OCI-LY7 (cell line): ENCODE results near the gene PCDH9. TPM values are rescaled to one million over a fixed set of nuclear protein-coding genes. Genes with fewer than 3 reads are reported as not detected.

ENCODE experiments used
- BruUV-seq: library from RNA; stranded (reverse); fragments of 400-500 nt; replicated peaks from 2 replicates; lab custom pipeline; 2021; lab: Mats Ljungman, UMichigan
- CTCF ChIA-PET: fragments of 300-600 bp; sonication (Branson Sonifier 250); formaldehyde crosslinking; loops from one replicate; lab custom pipeline; 2022; ENCODE audit warnings: antibody characterized with exemption; ENCODE audit not compliant: unreplicated experiment; lab: Charles Lee
- POLR2A ChIA-PET: fragments of 300-600 bp; sonication (Branson Sonifier 250); formaldehyde crosslinking; loops from one replicate; lab custom pipeline; 2022; ENCODE audit warnings: antibody characterized with exemption; lab: Charles Lee
- DNase-seq: peaks from one replicate; pipeline ENCODE4 v3.0.0-alpha.2; 2015; ENCODE audit warnings: low spot score
- H2AFZ ChIP-seq: fragments of 200-600 bp; sonication (generic), shearing (Covaris generic); 2 replicates; pipeline ENCODE4 v1.6.1; 2014; ENCODE audit warnings: mild to moderate bottlenecking, antibody characterized with exemption, low read length, moderate library complexity
- H3K27ac ChIP-seq: fragments of 200-600 bp; sonication (generic); 2 replicates; pipeline ENCODE4 v1.5.1; 2014; ENCODE audit warnings: mixed run types, low read depth, mild to moderate bottlenecking, moderate library complexity, low read length, inconsistent platforms; ENCODE audit not compliant: poor library complexity, severe bottlenecking
- H3K36me3 ChIP-seq: fragments of 200-600 bp; sonication (generic); 2 replicates; pipeline ENCODE4 v1.6.1; 2014; ENCODE audit warnings: mild to moderate bottlenecking, antibody characterized with exemption, low read length, moderate library complexity, mixed read lengths; ENCODE audit not compliant: insufficient read depth
- H3K4me1 ChIP-seq: fragments of 200-600 bp; sonication (generic); 2 replicates; pipeline ENCODE4 v1.5.1; 2014; ENCODE audit warnings: mild to moderate bottlenecking, low read length; ENCODE audit not compliant: insufficient read depth, poor library complexity, severe bottlenecking
- H3K4me2 ChIP-seq: fragments of 200-600 bp; sonication (generic); 2 replicates; pipeline ENCODE4 v1.6.1; 2014; ENCODE audit warnings: mild to moderate bottlenecking, low read length
- H3K4me3 ChIP-seq: fragments of 200-600 bp; sonication (generic); 2 replicates; pipeline ENCODE4 v1.5.1; 2014; ENCODE audit warnings: mild to moderate bottlenecking, low read depth, low read length; ENCODE audit not compliant: poor library complexity, severe bottlenecking
- H3K79me2 ChIP-seq: fragments of 200-600 bp; sonication (generic); 2 replicates; pipeline ENCODE4 v1.6.1; 2016; ENCODE audit warnings: low read depth, mild to moderate bottlenecking, low read length, moderate library complexity, mixed read lengths; ENCODE audit not compliant: insufficient read depth
- H3K9me2 ChIP-seq: fragments of 200-600 bp; sonication (generic); 2 replicates; pipeline ENCODE4 v1.6.1; 2016; ENCODE audit warnings: mild to moderate bottlenecking, low read length, mixed read lengths; ENCODE audit not compliant: insufficient read depth
- H3K9me3 ChIP-seq: fragments of 200-600 bp; sonication (generic); 2 replicates; pipeline ENCODE4 v1.6.1; 2014; ENCODE audit warnings: mild to moderate bottlenecking, mixed run types, low read length, mixed read lengths
- H4K20me1 ChIP-seq: fragments of 200-600 bp; sonication (generic); 2 replicates; pipeline ENCODE4 v1.6.1; 2014; ENCODE audit warnings: mild to moderate bottlenecking, antibody characterized with exemption, low read length, moderate library complexity, mixed read lengths; ENCODE audit not compliant: insufficient read depth
- CTCF ChIP-seq: fragments of 200-600 bp; sonication (generic); conservative IDR thresholded peaks from 2 replicates; pipeline ENCODE4 v1.5.1; 2014; ENCODE audit warnings: mild to moderate bottlenecking, antibody characterized with exemption, low read length, moderate library complexity, mixed read lengths
- EZH2phosphoT487 ChIP-seq: fragments of 200-600 bp; sonication (generic); IDR thresholded peaks from 2 replicates; pipeline ENCODE4 v1.6.1; 2018; ENCODE audit warnings: low read depth, borderline replicate concordance, mild to moderate bottlenecking, mixed run types, antibody characterized with exemption, low read length, moderate library complexity, mixed read lengths
- intact Hi-C: fragments of 100-400 bp; cut with micrococcal nuclease; formaldehyde crosslinking; loops from one replicate; pipeline ENCODE4 v1.10.0; 2022; ENCODE audit not compliant: unreplicated experiment
- total RNA-seq, 2 experiments: library from RNA; depleted of rRNA in 1 of 2; stranded (reverse); fragments of >200 nt in 1 of 2; shearing (Covaris generic) in 1 of 2; gene quantifications; 2 replicates each; pipeline ENCODE4 v1.2.3, GENCODE V29; 2014 to 2022

The PCDH9 gene
- total RNA-seq, 2 experiments from 2014 or later, result 20.1 to 26.0 TPM

GRCh38 chr13:67152085-67152484 lies 78.1 kb downstream of the PCDH9 start:
- intact Hi-C loops, result no loop called here
- ChIA-PET CTCF (no interaction called here), POLR2A (interaction anchor here (0.6 to 1.4 kb wide), 3 partner anchors 9 to 116 kb away, joined by 3 to 4 read pairs (median 4); no protein-coding TSS in a partner anchor)
- TF ChIP-seq CTCF (no peak), EZH2phosphoT487 (no peak)
- Histone ChIP-seq H3K9me3 (no peaks in the 10 kb centered on the region), H3K27ac (no peak overlapping the region), H3K36me3 (no peaks in the 10 kb centered on the region), H3K9me2 (no peaks in the 10 kb centered on the region), H3K79me2 (no peaks in the 10 kb centered on the region), H3K4me3 (no peak overlapping the region), H3K4me2 (no peak overlapping the region), H2AFZ (peak overlapping the region; percentile 32; the same call in 1 of the 2 replicates), H4K20me1 (no peaks in the 10 kb centered on the region), H3K4me1 (peaks cover 6% of the 10 kb centered on the region)
- no TSS peak for BruUV-seq
- no peak for DNase-seq

- no peaks in the 10 kb centered on the region for H4K20me1 ChIP-seq
- no peaks in the 10 kb centered on the region for H3K9me2 ChIP-seq
- H3K36me3 ChIP-seq, result no peaks in the 10 kb centered on the region
- POLR2A ChIA-PET, result interaction anchor here (0.9 to 1.4 kb wide), 2 partner anchors 9 to 17 kb away, joined by 4 read pairs; no protein-coding TSS in a partner anchor
- CTCF ChIA-PET, result no interaction called here
- H3K4me3 ChIP-seq, result no peak overlapping the region
- H3K9me3 ChIP-seq, result no peaks in the 10 kb centered on the region
- TF ChIP-seq CTCF (no peak), EZH2phosphoT487 (no peak)
- H3K4me1 ChIP-seq, result peaks cover 11% of the 10 kb centered on the region
- H3K4me2 ChIP-seq, result no peak overlapping the region
- H3K27ac ChIP-seq, result no peak overlapping the region
- BruUV-seq, result no TSS peak
- intact Hi-C loops, result no loop called here
- no peak for DNase-seq
- H3K79me2 ChIP-seq, result no peaks in the 10 kb centered on the region
- no peak overlapping the region for H2AFZ ChIP-seq
Measured at GRCh38 chr13:67151652-67152051, 78.5 kb downstream of the PCDH9 start.

GRCh38 chr13:67150608-67151007 lies 79.5 kb downstream of the PCDH9 start:
- peaks cover 12% of the 10 kb centered on the region for H3K4me1 ChIP-seq
- intact Hi-C loops, result no loop called here
- H3K9me2 ChIP-seq, result no peaks in the 10 kb centered on the region
- H2AFZ ChIP-seq, result no peak overlapping the region
- H4K20me1 ChIP-seq, result no peaks in the 10 kb centered on the region
- CTCF ChIA-PET, result no interaction called here
- BruUV-seq, result no TSS peak
- POLR2A ChIA-PET, result interaction anchor here (0.6 to 1.4 kb wide), 2 partner anchors 16 to 456 kb away, joined by 4 read pairs; no protein-coding TSS in a partner anchor
- no peaks in the 10 kb centered on the region for H3K9me3 ChIP-seq
- no peak overlapping the region for H3K27ac ChIP-seq
- no peak for DNase-seq
- no peak overlapping the region for H3K4me3 ChIP-seq
- no peaks in the 10 kb centered on the region for H3K79me2 ChIP-seq
- TF ChIP-seq EZH2phosphoT487, result no peak
- TF ChIP-seq CTCF, result no peak
- no peaks in the 10 kb centered on the region for H3K36me3 ChIP-seq
- no peak overlapping the region for H3K4me2 ChIP-seq
